H1 (cell line): ENCODE measurements around the gene CRISPLD2. TPM values are rescaled to one million over a fixed set of nuclear protein-coding genes. Genes with fewer than 3 reads are reported as not detected.

Experiments used
- CTCF ChIA-PET: fragments of 300-600 bp; sonication (Branson Sonifier 250); formaldehyde crosslinking; loops from one replicate; lab custom pipeline; 2021; ENCODE audit not compliant: partially characterized antibody; lab: Charles Lee
- POLR2A ChIA-PET: fragments of 300-600 bp; sonication (Branson Sonifier 250); formaldehyde crosslinking; loops from one replicate; lab custom pipeline; 2021; ENCODE audit warnings: inconsistent platforms; ENCODE audit not compliant: partially characterized antibody; lab: Charles Lee
- DNase-seq, 2 experiments: peaks; one replicate each; pipeline versions ENCODE4 v3.0.0 to v3.0.0-alpha.2; 2010 to 2022; ENCODE audit warnings: low spot score in 2 of 2, low read depth in 1 of 2, mixed read lengths in 1 of 2
- FAIRE-seq: peaks from 2 replicates; lab custom pipeline; 2011; peaks lifted over from hg19 to GRCh38; lab: Jason Lieb, UNC
- H2AFZ ChIP-seq: 2 replicates; pipeline ENCODE4 v1.8.1; 2012; ENCODE audit warnings: low read length, inconsistent platforms
- H2AK5ac ChIP-seq: 2 replicates; pipeline ENCODE4 v1.6.1; 2013; ENCODE audit warnings: low read depth, low read length
- H2BK120ac ChIP-seq: replicated peaks from 2 replicates; pipeline ENCODE3; 2013; ENCODE audit warnings: low read depth, low read length, inconsistent platforms
- H2BK12ac ChIP-seq: 2 replicates; pipeline ENCODE4 v1.6.1; 2013; ENCODE audit warnings: low read depth, low read length
- H2BK15ac ChIP-seq: 2 replicates; pipeline ENCODE4 v1.6.1; 2013; ENCODE audit warnings: low read length
- H2BK20ac ChIP-seq: 2 replicates; pipeline ENCODE4 v1.6.1; 2013; ENCODE audit warnings: low read length
- H2BK5ac ChIP-seq: 2 replicates; pipeline ENCODE4 v1.6.1; 2013; ENCODE audit warnings: low read depth, low read length
- H3K14ac ChIP-seq: 2 replicates; pipeline ENCODE4 v1.6.1; 2013; ENCODE audit warnings: inconsistent platforms; ENCODE audit not compliant: insufficient read length
- H3K18ac ChIP-seq: 2 replicates; pipeline ENCODE4 v1.6.1; 2013; ENCODE audit warnings: low read length; ENCODE audit errors: extremely low read depth
- H3K23ac ChIP-seq: 2 replicates; pipeline ENCODE4 v1.6.1; 2013; ENCODE audit warnings: inconsistent platforms; ENCODE audit not compliant: insufficient read length
- H3K23me2 ChIP-seq: 2 replicates; pipeline ENCODE4 v1.6.1; 2013; ENCODE audit warnings: low read depth, low read length
- H3K27ac ChIP-seq: 2 replicates; pipeline ENCODE4 v1.6.1; 2011; ENCODE audit warnings: low read depth, low read length, inconsistent platforms
- H3K27me3 ChIP-seq, 4 experiments: replicated peaks in 1 of 4; 1 replicate in 1 of 4; 2 replicates in 3 of 4; pipeline versions ENCODE4 v1.6.1 to v1.8.1; 2011 to 2013; ENCODE audit warnings: low read length in 3 of 4, mild to moderate bottlenecking in 3 of 4, inconsistent platforms in 2 of 4, mixed read lengths in 2 of 4, moderate library complexity in 1 of 4; ENCODE audit not compliant: control insufficient read depth in 3 of 4, insufficient read depth in 3 of 4; ENCODE audit errors: extremely low read depth in 1 of 4
- H3K36me3 ChIP-seq, 4 experiments: 2 replicates each; pipeline versions ENCODE4 v1.6.1 to v1.8.1; 2011 to 2013; ENCODE audit warnings: mild to moderate bottlenecking in 4 of 4, low read length in 3 of 4, moderate library complexity in 2 of 4, control low read depth in 1 of 4, inconsistent platforms in 1 of 4; ENCODE audit not compliant: insufficient read depth in 4 of 4, control insufficient read depth in 2 of 4
- H3K4ac ChIP-seq: replicated peaks from 2 replicates; pipeline ENCODE3; 2013; ENCODE audit warnings: low read length, low read depth, mixed read lengths, inconsistent platforms; ENCODE audit not compliant: insufficient read length
- H3K4me1 ChIP-seq, 4 experiments: replicated peaks in 1 of 4; 1 replicate in 1 of 4; 2 replicates in 3 of 4; pipeline versions ENCODE4 v1.6.1 to v1.8.1; 2011 to 2013; ENCODE audit warnings: low read length in 3 of 4, inconsistent platforms in 2 of 4, mixed read lengths in 1 of 4; ENCODE audit not compliant: insufficient read depth in 4 of 4, control insufficient read depth in 3 of 4
- H3K4me2 ChIP-seq, 2 experiments: 2 replicates each; pipeline versions ENCODE4 v1.6.1 to v1.8.1; 2011 to 2013; ENCODE audit warnings: low read depth in 2 of 2, low read length in 2 of 2, control low read depth in 1 of 2, inconsistent platforms in 1 of 2, mild to moderate bottlenecking in 1 of 2; ENCODE audit not compliant: insufficient read depth in 1 of 2
- H3K4me3 ChIP-seq, 4 experiments: fragments of 200-600, 300-600 bp in 1 of 4; sonication (generic), shearing (Covaris generic), sonication (Bioruptor Twin) in 1 of 4; 2 replicates each; pipeline versions ENCODE4 v1.5.1 to v1.8.1; 2011 to 2016; ENCODE audit warnings: low read length in 4 of 4, low read depth in 3 of 4, control low read depth in 2 of 4, inconsistent platforms in 2 of 4, mild to moderate bottlenecking in 2 of 4, mixed read lengths in 1 of 4, moderate library complexity in 1 of 4; ENCODE audit not compliant: insufficient read depth in 2 of 4; ENCODE audit errors: extremely low read depth in 1 of 4
- H3K56ac ChIP-seq: replicated peaks from 2 replicates; pipeline ENCODE3; 2013; ENCODE audit warnings: low read depth, mild to moderate bottlenecking, mixed read lengths, low read length, inconsistent platforms; ENCODE audit not compliant: insufficient read length
- H3K79me1 ChIP-seq: 2 replicates; pipeline ENCODE4 v1.6.1; 2013; ENCODE audit warnings: low read depth, low read length, control low read depth
- H3K79me2 ChIP-seq, 2 experiments: 2 replicates each; pipeline versions ENCODE4 v1.6.1 to v1.8.1; 2012 to 2013; ENCODE audit warnings: low read length in 2 of 2, mild to moderate bottlenecking in 2 of 2, inconsistent platforms in 1 of 2; ENCODE audit not compliant: insufficient read depth in 2 of 2, control insufficient read depth in 1 of 2
- H3K9ac ChIP-seq, 4 experiments: replicated peaks in 1 of 4; 1 replicate in 1 of 4; 2 replicates in 3 of 4; pipeline versions ENCODE4 v1.6.1 to v1.8.1; 2011 to 2013; ENCODE audit warnings: low read depth in 3 of 4, low read length in 3 of 4, control low read depth in 2 of 4, mild to moderate bottlenecking in 2 of 4, moderate library complexity in 2 of 4, inconsistent platforms in 1 of 4; ENCODE audit errors: extremely low read depth in 1 of 4
- H3K9me3 ChIP-seq, 2 experiments: 2 replicates each; pipeline versions ENCODE4 v1.6.1 to v1.8.1; 2012 to 2013; ENCODE audit warnings: mild to moderate bottlenecking in 2 of 2, moderate library complexity in 2 of 2, control low read depth in 1 of 2, inconsistent platforms in 1 of 2, low read depth in 1 of 2, low read length in 1 of 2, mixed read lengths in 1 of 2; ENCODE audit not compliant: insufficient read depth in 2 of 2
- H4K20me1 ChIP-seq, 2 experiments: replicated peaks in 1 of 2; 2 replicates each; pipeline versions ENCODE3 to v1.8.1; 2011 to 2013; ENCODE audit warnings: inconsistent platforms in 2 of 2, low read length in 2 of 2, mild to moderate bottlenecking in 1 of 2; ENCODE audit not compliant: insufficient read depth in 2 of 2, control insufficient read depth in 1 of 2
- H4K5ac ChIP-seq: 2 replicates; pipeline ENCODE4 v1.6.1; 2013; ENCODE audit warnings: low read length, low read depth, mixed read lengths, inconsistent platforms; ENCODE audit not compliant: insufficient read length
- H4K8ac ChIP-seq: 2 replicates; pipeline ENCODE4 v1.8.0; 2013; ENCODE audit warnings: mild to moderate bottlenecking, moderate library complexity, low read length, inconsistent platforms; ENCODE audit not compliant: insufficient read depth; ENCODE audit errors: extremely low read depth
- H4K91ac ChIP-seq: replicated peaks from 2 replicates; pipeline ENCODE3; 2013; ENCODE audit warnings: low read length, mixed read lengths, inconsistent platforms; ENCODE audit not compliant: insufficient read length
- ATF2 ChIP-seq: IDR thresholded peaks from 2 replicates; pipeline ENCODE4 v1.6.1; 2012; ENCODE audit warnings: low read length, inconsistent platforms
- BACH1 ChIP-seq: IDR thresholded peaks from 2 replicates; pipeline ENCODE4 v1.6.1; 2012; ENCODE audit warnings: low read length, improper control_type of control experiment
- CHD1 ChIP-seq: IDR thresholded peaks from 2 replicates; pipeline ENCODE4 v1.6.1; 2012; ENCODE audit warnings: low read depth, low read length, improper control_type of control experiment
- E2F6 ChIP-seq: IDR thresholded peaks from 2 replicates; pipeline ENCODE4 v1.6.1; 2012; ENCODE audit warnings: inconsistent platforms
- EP300 ChIP-seq, 2 experiments: IDR thresholded peaks; 1 replicate in 1 of 2; 2 replicates in 1 of 2; pipeline ENCODE4 v1.6.1; 2011 to 2012; ENCODE audit warnings: low read depth in 2 of 2, low read length in 2 of 2, mild to moderate bottlenecking in 2 of 2, borderline replicate concordance in 1 of 2, inconsistent platforms in 1 of 2, moderate library complexity in 1 of 2
- HDAC2 ChIP-seq, 2 experiments: fragments of 300-600 bp in 1 of 2; sonication (generic) in 1 of 2; IDR thresholded peaks; 2 replicates each; pipeline ENCODE4 v1.6.1; 2011 to 2012; ENCODE audit warnings: low read depth in 2 of 2, low read length in 2 of 2, mild to moderate bottlenecking in 2 of 2, moderate library complexity in 2 of 2, borderline replicate concordance in 1 of 2, inconsistent platforms in 1 of 2
- JUND ChIP-seq: IDR thresholded peaks from 2 replicates; pipeline ENCODE4 v1.6.1; 2011; ENCODE audit warnings: mild to moderate bottlenecking, improper control_type of control experiment, low read length
- KDM4A ChIP-seq: IDR thresholded peaks from one replicate; pipeline ENCODE4 v1.7.1; 2012; ENCODE audit warnings: low read depth, mild to moderate bottlenecking, moderate library complexity, low read length, inconsistent platforms; ENCODE audit not compliant: severe bottlenecking
- POU5F1 ChIP-seq: IDR thresholded peaks from 2 replicates; pipeline ENCODE4 v1.6.1; 2011; ENCODE audit warnings: low read depth, mild to moderate bottlenecking, low read length, moderate library complexity
- SIRT6 ChIP-seq: IDR thresholded peaks from one replicate; pipeline ENCODE4 v1.7.1; 2012; ENCODE audit warnings: low read length, inconsistent platforms
- SP2 ChIP-seq: IDR thresholded peaks from 2 replicates; pipeline ENCODE4 v1.6.1; 2012; ENCODE audit warnings: mild to moderate bottlenecking, low read length, inconsistent platforms
- TEAD4 ChIP-seq: IDR thresholded peaks from 2 replicates; pipeline ENCODE4 v1.6.1; 2012; ENCODE audit warnings: low read depth, low read length, inconsistent platforms, mixed read lengths
- WGBS, 2 experiments: shearing (Covaris generic) in 1 of 2; methylation state at CpG; one replicate each; pipeline versions ENCODE4 v1.1.6 to v1.1.7; 2013 to 2015; ENCODE audit warnings: low lambda C conversion rate in 2 of 2, mixed read lengths in 2 of 2, inconsistent platforms in 1 of 2, low coverage in 1 of 2, missing lambda C conversion rate in 1 of 2; ENCODE audit not compliant: insufficient replicate concordance in 2 of 2, insufficient coverage in 1 of 2, insufficient read length in 1 of 2; ENCODE audit errors: extremely low coverage in 1 of 2, missing lambda C conversion rate in 1 of 2; 5-methylcytosine and 5-hydroxymethylcytosine counted together
- polyA plus RNA-seq, 7 experiments: library from polyadenylated mRNA; depleted of rRNA in 3 of 7; stranded (reverse) in 5 of 7; unstranded in 2 of 7; fragments of >200 nt in 5 of 7; fragments of 200-250 nt in 2 of 7; gene quantifications; 1 replicate in 5 of 7; 2 replicates in 1 of 7; 4 replicates in 1 of 7; pipeline versions ENCODE4 v1.2.1 to v1.2.3, GENCODE V29; 2011 to 2013; ENCODE audit warnings: missing spikeins in 2 of 7, mixed read lengths in 2 of 7
- total RNA-seq: library from RNA; stranded (reverse); fragmentation: NEBNext Ultra II Directional; extraction: Animal tissue kit (Norgen Biotek cat#: 25700); gene quantifications from 2 replicates; pipeline ENCODE4 v1.2.1, GENCODE V29; 2021

Gene CRISPLD2
- total and polyA plus RNA-seq, 2 of the 8 experiments (the other 6 are each of a cell fraction or from before 2014, with no cell fraction given) = 2.7 to 5.1 TPM

- no peak overlapping the region for H2BK120ac ChIP-seq
- H4K91ac ChIP-seq = no peak overlapping the region
- no peak overlapping the region for H2AFZ ChIP-seq
- H2BK15ac ChIP-seq = no peak overlapping the region
- no peaks in the 10 kb centered on the region for H4K20me1 ChIP-seq
- no peak overlapping the region for H3K4me3 ChIP-seq
- H2BK12ac ChIP-seq = no peak overlapping the region
- no peak overlapping the region for H3K18ac ChIP-seq
- H2AK5ac ChIP-seq = no peak overlapping the region; the same call in 1 of the 2 replicates
- POLR2A ChIA-PET = no interaction called here
- H3K36me3 ChIP-seq = no peaks in the 10 kb centered on the region
- H3K79me2 ChIP-seq = no peaks in the 10 kb centered on the region
- no peak overlapping the region for H3K14ac ChIP-seq
- peaks cover 5 to 26% (median 21%) of the 10 kb centered on the region in 4 experiments for H3K27me3 ChIP-seq
- H3K56ac ChIP-seq = no peak overlapping the region
- H3K23me2 ChIP-seq = peaks cover 5% of the 10 kb centered on the region; the same call in 1 of the 2 replicates
- no peak overlapping the region for H4K5ac ChIP-seq
- H3K9ac ChIP-seq = no peak overlapping the region
- no peak overlapping the region for H2BK5ac ChIP-seq
- no peak overlapping the region for H3K23ac ChIP-seq
- FAIRE-seq (no peak), DNase-seq (no peak)
- CTCF ChIA-PET = interaction anchor here (0.9 to 2.2 kb wide), 2 partner anchors 12 to 148 kb away, joined by 3 to 9 read pairs; no protein-coding TSS in a partner anchor
- H2BK20ac ChIP-seq = no peak overlapping the region
- no peaks in the 10 kb centered on the region for H3K79me1 ChIP-seq
- WGBS, 2 experiments = 84% methylated on average over 8 of the region's 8 CpGs; no CpG with 5 or more reads in 1 of the 2 experiments
- H3K9me3 ChIP-seq = no peaks in the 10 kb centered on the region
- H3K4me1 ChIP-seq = peaks cover 0 to 9% (median 4%) of the 10 kb centered on the region in 4 experiments; a peak in 6 of 7 replicates
- H3K4me2 ChIP-seq = no peak overlapping the region
- H3K27ac ChIP-seq = no peak overlapping the region
- H3K4ac ChIP-seq = no peak overlapping the region
- no peak overlapping the region for H4K8ac ChIP-seq
- TF ChIP-seq ATF2 (no peak), TEAD4 (no peak), E2F6 (no peak), POU5F1 (no peak), JUND (no peak), EP300 (IDR thresholded peaks at IDR 0.05; ENCODE audit: borderline replicate concordance in 1 of 2, low read depth in 2 of 2, low read length in 2 of 2) (no peak), HDAC2 (IDR thresholded peaks at IDR 0.05; ENCODE audit: borderline replicate concordance in 1 of 2, low read depth in 2 of 2, low read length in 2 of 2) (no peak), KDM4A (no peak), CHD1 (no peak), BACH1 (no peak), SP2 (no peak), SIRT6 (no peak)
Measured at GRCh38 chr16:84823484-84823883, 3.7 kb downstream of the CRISPLD2 start.
